Endothelial cell of umbilical vein (primary cell): ENCODE results near the gene RYR3. TPM values are rescaled to one million over a fixed set of nuclear protein-coding genes. Genes with fewer than 3 reads are reported as not detected.

ENCODE experiments used
- BruUV-seq: library from RNA; stranded (reverse); fragments of 400-500 nt; replicated peaks from 2 replicates; lab custom pipeline; 2021; lab: Mats Ljungman, UMichigan
- CTCF ChIA-PET: fragments of 300-600, 350-600 bp; sonication (Branson Sonifier 250); formaldehyde crosslinking; loops from one replicate; lab custom pipeline; 2021; ENCODE audit warnings: antibody characterized with exemption, inconsistent platforms; lab: Charles Lee
- POLR2A ChIA-PET: fragments of 300-600, 350-600 bp; sonication (Branson Sonifier 250); formaldehyde crosslinking; loops from one replicate; lab custom pipeline; 2021; ENCODE audit warnings: antibody characterized with exemption, inconsistent platforms; lab: Charles Lee
- DNase-seq: peaks from one replicate; pipeline ENCODE4 v3.0.0-alpha.2; 2011; ENCODE audit warnings: low read depth, low spot score
- FAIRE-seq: peaks from 2 replicates; lab custom pipeline; 2011; peaks lifted over from hg19 to GRCh38; lab: Jason Lieb, UNC
- H2AFZ ChIP-seq: 2 replicates; pipeline ENCODE4 v1.6.0; 2012; ENCODE audit warnings: low read depth, low read length, control low read depth, inconsistent platforms
- H3K27ac ChIP-seq: 2 replicates; pipeline ENCODE4 v1.5.1; 2011; ENCODE audit warnings: low read depth, mild to moderate bottlenecking, control low read depth, low read length, moderate library complexity; ENCODE audit not compliant: insufficient read depth
- H3K27me3 ChIP-seq, 2 experiments: 2 replicates each; pipeline versions ENCODE4 v1.6.0 to v1.6.1; 2011; ENCODE audit warnings: low read length in 2 of 2, mixed read lengths in 1 of 2; ENCODE audit not compliant: control insufficient read depth in 2 of 2, insufficient read depth in 2 of 2
- H3K36me3 ChIP-seq, 2 experiments: 2 replicates in 1 of 2; 3 replicates in 1 of 2; pipeline ENCODE4 v1.5.1; 2011; ENCODE audit warnings: low read length in 2 of 2, mild to moderate bottlenecking in 1 of 2, moderate library complexity in 1 of 2; ENCODE audit not compliant: control insufficient read depth in 2 of 2, insufficient read depth in 2 of 2; ENCODE audit errors: extremely low read depth in 1 of 2
- H3K4me1 ChIP-seq: 3 replicates; pipeline ENCODE4 v1.5.1; 2011; ENCODE audit warnings: mild to moderate bottlenecking, low read length; ENCODE audit not compliant: control insufficient read depth, insufficient read depth; ENCODE audit errors: extremely low read depth
- H3K4me2 ChIP-seq: 2 replicates; pipeline ENCODE4 v1.6.1; 2011; ENCODE audit warnings: low read length, control low read depth, mixed read lengths; ENCODE audit not compliant: insufficient read depth
- H3K4me3 ChIP-seq, 3 experiments: fragments of 200-600 bp in 1 of 3; sonication (generic), shearing (Covaris generic) in 1 of 3; replicated peaks in 1 of 3; 2 replicates each; pipeline ENCODE4 v1.5.1; 2011 to 2016; ENCODE audit warnings: control low read depth in 3 of 3, low read length in 3 of 3, mild to moderate bottlenecking in 2 of 3, inconsistent platforms in 1 of 3, low read depth in 1 of 3, moderate library complexity in 1 of 3; ENCODE audit not compliant: insufficient read depth in 1 of 3
- H3K79me2 ChIP-seq: 2 replicates; pipeline ENCODE4 v1.6.0; 2012; ENCODE audit warnings: low read length, inconsistent platforms; ENCODE audit not compliant: control insufficient read depth, insufficient read depth
- H3K9ac ChIP-seq: replicated peaks from 2 replicates; pipeline ENCODE3; 2011; ENCODE audit warnings: low read length, control low read depth; ENCODE audit not compliant: insufficient read depth; ENCODE audit errors: extremely low read depth
- H3K9me1 ChIP-seq: replicated peaks from 3 replicates; pipeline ENCODE4 v1.6.0; 2011; ENCODE audit warnings: mild to moderate bottlenecking, low read length; ENCODE audit not compliant: control insufficient read depth, insufficient read depth; ENCODE audit errors: extremely low read depth
- H3K9me3 ChIP-seq: replicated peaks from 2 replicates; pipeline ENCODE4 v1.5.1; 2012; ENCODE audit warnings: low read length, inconsistent platforms; ENCODE audit not compliant: control insufficient read depth, insufficient read depth
- H4K20me1 ChIP-seq: replicated peaks from 2 replicates; pipeline ENCODE3; 2011; ENCODE audit warnings: mild to moderate bottlenecking, low read length; ENCODE audit not compliant: control insufficient read depth, insufficient read depth; ENCODE audit errors: extremely low read depth
- CTCF ChIP-seq, 2 donors: IDR thresholded peaks; 1 replicate in 1 of 2; 2 replicates in 1 of 2; pipeline ENCODE4 v1.5.1; 2011; ENCODE audit warnings: low read length in 2 of 2, mild to moderate bottlenecking in 2 of 2, moderate library complexity in 2 of 2, control low read depth in 1 of 2, inconsistent platforms in 1 of 2, low read depth in 1 of 2; ENCODE audit not compliant: insufficient read depth in 1 of 2; ENCODE audit errors: extremely low read depth in 1 of 2
- EZH2 ChIP-seq: IDR thresholded peaks from 2 replicates; pipeline ENCODE4 v1.6.1; 2012; ENCODE audit warnings: borderline replicate concordance, low read depth, mild to moderate bottlenecking, moderate library complexity, low read length, inconsistent platforms; ENCODE audit not compliant: severe bottlenecking
- FOS ChIP-seq: IDR thresholded peaks from 2 replicates; pipeline ENCODE4 v1.6.1; 2011; ENCODE audit warnings: mild to moderate bottlenecking, low read length, moderate library complexity, borderline replicate concordance; ENCODE audit not compliant: insufficient read depth
- GATA2 ChIP-seq: IDR thresholded peaks from 2 replicates; pipeline ENCODE4 v1.7.0; 2011; ENCODE audit warnings: low read depth, mild to moderate bottlenecking, moderate library complexity, mixed read lengths, low read length; ENCODE audit not compliant: insufficient read length, insufficient read depth
- JUN ChIP-seq: IDR thresholded peaks from 2 replicates; pipeline ENCODE4 v1.6.1; 2011; ENCODE audit warnings: borderline replicate concordance, low read depth; ENCODE audit not compliant: insufficient read length, insufficient read depth
- MYC ChIP-seq: IDR thresholded peaks from one replicate; pipeline ENCODE4 v1.6.1; 2011; ENCODE audit warnings: mild to moderate bottlenecking, low read depth, low read length
- POLR2A ChIP-seq: IDR thresholded peaks from 2 replicates; pipeline ENCODE4 v1.6.1; 2012; ENCODE audit warnings: low read depth, mild to moderate bottlenecking, control low read depth, low read length
- POLR2AphosphoS5 ChIP-seq: IDR thresholded peaks from 2 replicates; pipeline ENCODE4 v1.6.1; 2012; ENCODE audit warnings: low read depth, mild to moderate bottlenecking, control low read depth, low read length, moderate library complexity; ENCODE audit not compliant: insufficient read depth
- dilution Hi-C: fragments of 300-500 bp; cut with MboI; formaldehyde crosslinking; loops from one replicate; pipeline ENCODE4 v1.15.0; 2019; ENCODE audit warnings: low sequenced_read_pairs; ENCODE audit not compliant: extremely low pct_ligation_motif_present
- intact Hi-C: fragments of 100-400 bp; cut with micrococcal nuclease; formaldehyde crosslinking; loops from one replicate; pipeline ENCODE4 v1.10.0; 2022
- polyA plus RNA-seq, 4 experiments: library from polyadenylated mRNA; depleted of rRNA in 3 of 4; stranded (reverse) in 3 of 4; unstranded in 1 of 4; fragments of >200 nt; gene quantifications; 2 replicates each; pipeline versions ENCODE4 v1.2.1 to v1.2.3, GENCODE V29; 2011 to 2012; ENCODE audit warnings: missing spikeins in 1 of 4
- total RNA-seq: library from RNA; stranded (reverse); gene quantifications from 2 replicates; pipeline ENCODE4 v1.2.3, GENCODE V29; 2021
- TF ChIP-seq, protein P1 (sequence below): IDR thresholded peaks from 2 replicates; pipeline ENCODE4 v1.6.1; 2011; ENCODE audit not compliant: insufficient read depth, insufficient read length

Gene RYR3
- total and polyA plus RNA-seq, 2 donors (not counting 3 experiments of a cell fraction or from before 2014, with no cell fraction given): not detected

GRCh38 chr15:33649217-33649933 lies 338.6 kb downstream of the RYR3 start:
- Histone ChIP-seq H3K4me1 (no peaks in the 10 kb centered on the region), H3K4me2 (no peak overlapping the region), H3K27ac (no peak overlapping the region), H4K20me1 (no peaks in the 10 kb centered on the region), H3K9ac (no peak overlapping the region), H3K36me3 (no peaks in the 10 kb centered on the region), H3K4me3 (no peak overlapping the region), H2AFZ (no peak overlapping the region), H3K27me3 (no peaks in the 10 kb centered on the region), H3K79me2 (no peaks in the 10 kb centered on the region), H3K9me1 (no peaks in the 10 kb centered on the region), H3K9me3 (no peaks in the 10 kb centered on the region)
- ChIA-PET POLR2A (no interaction called here), CTCF (no interaction called here)
- TF ChIP-seq POLR2AphosphoS5: no peak
- no peak for TF ChIP-seq CTCF (IDR thresholded peaks at IDR 0.05; ENCODE audit: extremely low read depth in 1 of 2, insufficient read depth in 1 of 2, low read depth in 1 of 2, low read length in 2 of 2)
- TF ChIP-seq FOS: no peak
- TF ChIP-seq, protein P1, sequence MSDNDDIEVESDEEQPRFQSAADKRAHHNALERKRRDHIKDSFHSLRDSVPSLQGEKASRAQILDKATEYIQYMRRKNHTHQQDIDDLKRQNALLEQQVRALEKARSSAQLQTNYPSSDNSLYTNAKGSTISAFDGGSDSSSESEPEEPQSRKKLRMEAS: no peak
- no peak for TF ChIP-seq MYC
- no peak for TF ChIP-seq GATA2
- TF ChIP-seq JUN: no peak
- no peak for TF ChIP-seq EZH2
- no peak for TF ChIP-seq POLR2A
- DNase-seq (no peak), FAIRE-seq (no peak)
- dilution Hi-C loops (no loop called here), intact Hi-C loops (no loop called here)
- BruUV-seq: no TSS peak
